Measurements from ENCODE around the gene GRIK5.

GRCh38 chr19:42111811-42112210, 41.8 kb upstream of the GRIK5 start:
- TF ChIP-seq POLR2A (IDR thresholded peaks at IDR 0.05), result no peak
- no peak for TF ChIP-seq CTCF (IDR thresholded peaks at IDR 0.05)
- no peak for TF ChIP-seq EP300 (IDR thresholded peaks at IDR 0.05; ENCODE audit: low read depth)
- TF ChIP-seq POLR2AphosphoS5 (IDR thresholded peaks at IDR 0.05), result no peak
